GM23248 (cell line): ENCODE results near the gene CFAP58.

ENCODE experiments used
- EZH2 ChIP-seq: fragments of 200-600 bp; sonication (generic); IDR thresholded peaks from 2 replicates; pipeline ENCODE4 v1.6.1; 2018; ENCODE audit warnings: antibody characterized with exemption, mild to moderate bottlenecking; ENCODE audit not compliant: insufficient read depth, poor library complexity, severe bottlenecking
- EZH2phosphoT487 ChIP-seq: fragments of 200-600 bp; sonication (generic); IDR thresholded peaks from 2 replicates; pipeline ENCODE4 v1.6.1; 2018; ENCODE audit warnings: antibody characterized with exemption, moderate library complexity, mild to moderate bottlenecking, low read depth; ENCODE audit not compliant: insufficient read depth

DNA sequence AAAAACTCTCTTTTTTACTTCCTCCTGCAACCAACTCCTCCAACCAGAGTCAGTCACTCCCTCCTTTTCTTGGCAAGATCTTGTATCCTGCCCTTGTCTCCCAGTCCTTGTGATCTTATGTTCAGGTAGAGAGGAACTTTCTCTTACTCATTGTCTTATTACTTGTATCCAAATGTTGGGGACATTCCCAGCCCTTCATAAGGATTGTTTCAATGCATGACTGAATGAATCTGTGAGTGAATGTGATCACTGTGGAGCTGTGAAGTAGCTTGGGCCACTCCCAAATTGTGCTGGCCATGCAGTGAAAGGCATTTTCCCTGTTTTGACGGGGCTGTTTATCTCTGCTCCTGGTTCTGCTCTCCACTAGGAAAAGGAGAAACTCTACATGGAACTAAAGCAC, 93.7 kb downstream of the CFAP58 start:
- TF ChIP-seq EZH2 (no peak), EZH2phosphoT487 (no peak)
